H9 (cell line): ENCODE measurements around the gene RPL27. TPM values are rescaled to one million over a fixed set of nuclear protein-coding genes. Genes with fewer than 3 reads are reported as not detected.
A peak's percentile ranks its signal among the peaks of the same experiment; 100 is the strongest.

Experiments
- DNase-seq: peaks from one replicate; pipeline ENCODE4 v3.0.0-alpha.2; 2017
- H2AFZ ChIP-seq: one replicate; pipeline ENCODE4 v1.6.1; 2013; ENCODE audit warnings: mild to moderate bottlenecking, low read length, control low read depth, moderate library complexity
- H2AK5ac ChIP-seq: 2 replicates; pipeline ENCODE4 v1.6.1; 2013; ENCODE audit warnings: low read length, control low read depth, mixed read lengths; ENCODE audit not compliant: insufficient read length
- H2BK120ac ChIP-seq: one replicate; pipeline ENCODE4 v1.6.1; 2013; ENCODE audit warnings: low read depth, mild to moderate bottlenecking, low read length, control low read depth, inconsistent platforms; ENCODE audit not compliant: poor library complexity, severe bottlenecking
- H2BK12ac ChIP-seq: 2 replicates; pipeline ENCODE4 v1.6.1; 2013; ENCODE audit warnings: low read length, control low read depth, mixed read lengths, low read depth; ENCODE audit not compliant: insufficient read length
- H2BK15ac ChIP-seq: 2 replicates; pipeline ENCODE4 v1.6.1; 2013; ENCODE audit warnings: low read depth, low read length, control low read depth
- H2BK20ac ChIP-seq: one replicate; pipeline ENCODE4 v1.6.1; 2013; ENCODE audit warnings: low read depth, mild to moderate bottlenecking, low read length, control low read depth, inconsistent platforms; ENCODE audit not compliant: poor library complexity, severe bottlenecking
- H2BK5ac ChIP-seq: 2 replicates; pipeline ENCODE4 v1.6.1; 2013; ENCODE audit warnings: low read length, control low read depth, mixed read lengths; ENCODE audit not compliant: insufficient read length
- H3K14ac ChIP-seq: 2 replicates; pipeline ENCODE4 v1.6.1; 2013; ENCODE audit warnings: low read length, control low read depth; ENCODE audit not compliant: insufficient read depth
- H3K18ac ChIP-seq: 2 replicates; pipeline ENCODE4 v1.6.1; 2013; ENCODE audit warnings: low read depth, mild to moderate bottlenecking, mixed read lengths, low read length, control low read depth; ENCODE audit not compliant: insufficient read length
- H3K23ac ChIP-seq: 2 replicates; pipeline ENCODE4 v1.6.1; 2013; ENCODE audit warnings: low read length, control low read depth, mixed read lengths, low read depth; ENCODE audit not compliant: insufficient read length
- H3K23me2 ChIP-seq: 2 replicates; pipeline ENCODE4 v1.6.1; 2013; ENCODE audit warnings: low read depth, mild to moderate bottlenecking, mixed read lengths, low read length, control low read depth; ENCODE audit not compliant: insufficient read length, poor library complexity, severe bottlenecking
- H3K27ac ChIP-seq: 2 replicates; pipeline ENCODE4 v1.5.1; 2013; ENCODE audit warnings: low read length, control low read depth, mixed read lengths, low read depth; ENCODE audit not compliant: insufficient read length
- H3K27me3 ChIP-seq: 2 replicates; pipeline ENCODE4 v1.6.1; 2013; ENCODE audit warnings: low read length, control low read depth, inconsistent platforms; ENCODE audit not compliant: insufficient read depth
- H3K4ac ChIP-seq: 2 replicates; pipeline ENCODE4 v1.6.1; 2013; ENCODE audit warnings: low read depth, mild to moderate bottlenecking, control low read depth, inconsistent platforms, low read length, moderate library complexity
- H3K4me1 ChIP-seq: 2 replicates; pipeline ENCODE4 v1.6.1; 2013; ENCODE audit warnings: low read length, control low read depth, inconsistent platforms; ENCODE audit not compliant: insufficient read depth
- H3K4me2 ChIP-seq: 2 replicates; pipeline ENCODE4 v1.6.1; 2013; ENCODE audit warnings: low read length, control low read depth, mixed read lengths; ENCODE audit not compliant: insufficient read length, insufficient read depth
- H3K56ac ChIP-seq: 2 replicates; pipeline ENCODE4 v1.6.1; 2013; ENCODE audit warnings: low read depth, mild to moderate bottlenecking, mixed read lengths, low read length, control low read depth; ENCODE audit not compliant: insufficient read length
- H3K79me1 ChIP-seq: 2 replicates; pipeline ENCODE4 v1.6.1; 2013; ENCODE audit warnings: low read depth, mild to moderate bottlenecking, moderate library complexity, low read length, control low read depth, inconsistent platforms; ENCODE audit not compliant: insufficient read depth, poor library complexity, severe bottlenecking
- H3K79me2 ChIP-seq: 2 replicates; pipeline ENCODE4 v1.6.1; 2013; ENCODE audit warnings: low read length, control low read depth, inconsistent platforms; ENCODE audit not compliant: insufficient read depth
- H3K9ac ChIP-seq: 2 replicates; pipeline ENCODE4 v1.6.1; 2013; ENCODE audit warnings: low read length, control low read depth, mixed read lengths; ENCODE audit not compliant: insufficient read length; ENCODE audit errors: extremely low read depth
- H3K9me3 ChIP-seq: one replicate; pipeline ENCODE4 v1.6.1; 2013; ENCODE audit warnings: low read depth, low read length, inconsistent platforms; ENCODE audit not compliant: control insufficient read depth
- H3T11ph ChIP-seq: one replicate; pipeline ENCODE4 v1.6.1; 2013; ENCODE audit warnings: mild to moderate bottlenecking, low read length, control low read depth, inconsistent platforms
- H4K20me1 ChIP-seq: one replicate; pipeline ENCODE4 v1.6.1; 2013; ENCODE audit not compliant: control insufficient read depth, insufficient read length, insufficient read depth
- H4K5ac ChIP-seq: 2 replicates; pipeline ENCODE4 v1.6.1; 2013; ENCODE audit warnings: low read depth, mild to moderate bottlenecking, mixed read lengths, low read length, control low read depth; ENCODE audit not compliant: insufficient read length
- H4K8ac ChIP-seq: replicated peaks from 2 replicates; pipeline ENCODE4 v1.6.1; 2013; ENCODE audit warnings: low read length, control low read depth, mixed read lengths, low read depth; ENCODE audit not compliant: insufficient read length
- H4K91ac ChIP-seq: 2 replicates; pipeline ENCODE4 v1.6.1; 2013; ENCODE audit warnings: low read depth, mild to moderate bottlenecking, moderate library complexity, mixed read lengths, low read length, control low read depth; ENCODE audit not compliant: insufficient read length
- H3K27ac Mint-ChIP-seq, 3 experiments: 2 replicates in 2 of 3; 3 replicates in 1 of 3; pipeline ENCODE4 v1.8.0; 2020 to 2021; ENCODE audit warnings: mixed read lengths in 3 of 3, mild to moderate bottlenecking in 1 of 3, moderate library complexity in 1 of 3
- H3K27me3 Mint-ChIP-seq: 2 replicates; pipeline ENCODE4 v1.8.0; 2021; ENCODE audit warnings: low read depth, mild to moderate bottlenecking, moderate library complexity, mixed read lengths
- H3K36me3 Mint-ChIP-seq, 3 experiments: 2 replicates in 2 of 3; 3 replicates in 1 of 3; pipeline ENCODE4 v1.8.0; 2020 to 2021; ENCODE audit warnings: low read depth in 3 of 3, mixed read lengths in 3 of 3; ENCODE audit not compliant: insufficient read depth in 1 of 3
- H3K4me1 Mint-ChIP-seq, 2 experiments: 2 replicates each; pipeline ENCODE4 v1.8.0; 2020; ENCODE audit warnings: mixed read lengths in 2 of 2
- H3K4me3 Mint-ChIP-seq, 2 experiments: 2 replicates in 1 of 2; 3 replicates in 1 of 2; pipeline ENCODE4 v1.8.0; 2020 to 2021; ENCODE audit warnings: mild to moderate bottlenecking in 2 of 2, mixed read lengths in 2 of 2, moderate library complexity in 1 of 2
- H3K9me3 Mint-ChIP-seq, 2 experiments: 2 replicates in 1 of 2; 3 replicates in 1 of 2; pipeline ENCODE4 v1.8.0; 2020; ENCODE audit warnings: mild to moderate bottlenecking in 2 of 2, mixed read lengths in 2 of 2, moderate library complexity in 1 of 2
- WGBS: extraction: QIAGEN DNeasy Blood & Tissue Kit; methylation state at CpG from one replicate; pipeline ENCODE4 v1.1.7; 2013; ENCODE audit warnings: missing lambda C conversion rate, low lambda C conversion rate, mixed read lengths; ENCODE audit not compliant: insufficient read length; ENCODE audit errors: extremely low coverage; 5-methylcytosine and 5-hydroxymethylcytosine counted together
- total RNA-seq: library from RNA; stranded (reverse); gene quantifications from 2 replicates; pipeline ENCODE4 v1.2.1, GENCODE V29; 2021
- TF ChIP-seq, protein P1 (sequence below): fragments of 200-600 bp; sonication (generic); conservative IDR thresholded peaks from 3 replicates; pipeline ENCODE4 v1.8.0; 2021; ENCODE audit warnings: antibody characterized with exemption, mild to moderate bottlenecking

Gene RPL27
- total RNA-seq, 1 experiment from 2014 or later: 1,514 TPM

DNA sequence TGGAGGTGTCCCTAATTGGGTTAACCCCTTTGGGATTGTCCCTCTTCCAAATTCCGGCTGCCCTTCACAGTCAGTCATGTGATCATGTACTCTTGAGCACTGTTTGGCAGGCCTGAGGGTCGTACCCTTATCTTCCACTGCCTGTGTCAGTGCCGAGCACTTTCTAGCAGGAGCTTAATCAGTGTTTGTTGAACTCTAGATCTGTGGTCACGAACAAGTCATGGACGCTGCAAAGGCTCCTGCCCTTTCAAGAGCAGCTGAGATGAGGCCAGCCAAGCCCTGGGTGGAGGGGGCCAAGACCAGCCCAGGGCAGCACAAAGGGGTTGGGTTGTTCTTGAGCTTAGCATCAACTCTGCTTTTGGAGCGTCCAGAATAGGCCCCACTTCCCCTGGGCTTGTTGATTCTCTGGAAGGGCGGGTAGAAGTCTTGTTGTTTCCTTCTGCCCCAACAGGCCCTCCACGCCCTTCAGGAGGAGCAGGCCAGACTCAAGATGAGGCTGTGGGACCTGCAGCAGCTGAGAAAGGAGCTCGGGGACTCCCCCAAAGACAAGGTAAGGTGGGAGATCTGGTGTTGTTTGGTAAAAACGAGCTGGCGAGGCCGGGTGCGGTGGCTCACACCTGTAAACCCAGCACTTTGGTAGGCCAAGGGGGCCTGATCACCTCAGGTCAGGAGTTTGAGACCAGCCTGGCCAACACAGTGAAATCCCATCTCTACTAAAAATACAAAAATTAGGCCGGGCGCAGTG, 13.7 kb downstream of the RPL27 start:
- Histone ChIP-seq H2BK120ac (no peak overlapping the region), H3K4ac (no peak overlapping the region), H2BK20ac (no peak overlapping the region), H3T11ph (no peak overlapping the region), H3K14ac (no peak overlapping the region), H3K4me1 (no peaks in the 10 kb centered on the region; the same call in 1 of the 2 replicates), H3K56ac (no peak overlapping the region), H3K9me3 (no peaks in the 10 kb centered on the region), H4K8ac (no peak overlapping the region), H3K79me1 (no peaks in the 10 kb centered on the region), H3K23me2 (no peaks in the 10 kb centered on the region), H2BK15ac (no peak overlapping the region), H2BK12ac (no peak overlapping the region), H3K27me3 (no peaks in the 10 kb centered on the region), H3K9ac (no peak overlapping the region), H2BK5ac (no peak overlapping the region), H3K23ac (no peak overlapping the region), H4K5ac (no peak overlapping the region), H3K18ac (no peak overlapping the region), H3K4me2 (no peak overlapping the region), H4K91ac (no peak overlapping the region), H3K27ac (no peak overlapping the region), H2AFZ (no peak overlapping the region), H4K20me1 (no peaks in the 10 kb centered on the region), H3K79me2 (no peaks in the 10 kb centered on the region), H2AK5ac (no peak overlapping the region)
- Mint-ChIP-seq H3K36me3 (peaks cover 3 to 23% (median 20%) of the 10 kb centered on the region in 3 experiments; a peak in 6 of 7 replicates), H3K27me3 (no peaks in the 10 kb centered on the region), H3K27ac (peak overlapping the region in 1 of 3 experiments; percentile 80; a peak in 1 of 7 replicates), H3K4me3 (no peak overlapping the region), H3K4me1 (peaks cover 21 to 39% of the 10 kb centered on the region in 2 experiments), H3K9me3 (no peaks in the 10 kb centered on the region)
- TF ChIP-seq, protein P1, sequence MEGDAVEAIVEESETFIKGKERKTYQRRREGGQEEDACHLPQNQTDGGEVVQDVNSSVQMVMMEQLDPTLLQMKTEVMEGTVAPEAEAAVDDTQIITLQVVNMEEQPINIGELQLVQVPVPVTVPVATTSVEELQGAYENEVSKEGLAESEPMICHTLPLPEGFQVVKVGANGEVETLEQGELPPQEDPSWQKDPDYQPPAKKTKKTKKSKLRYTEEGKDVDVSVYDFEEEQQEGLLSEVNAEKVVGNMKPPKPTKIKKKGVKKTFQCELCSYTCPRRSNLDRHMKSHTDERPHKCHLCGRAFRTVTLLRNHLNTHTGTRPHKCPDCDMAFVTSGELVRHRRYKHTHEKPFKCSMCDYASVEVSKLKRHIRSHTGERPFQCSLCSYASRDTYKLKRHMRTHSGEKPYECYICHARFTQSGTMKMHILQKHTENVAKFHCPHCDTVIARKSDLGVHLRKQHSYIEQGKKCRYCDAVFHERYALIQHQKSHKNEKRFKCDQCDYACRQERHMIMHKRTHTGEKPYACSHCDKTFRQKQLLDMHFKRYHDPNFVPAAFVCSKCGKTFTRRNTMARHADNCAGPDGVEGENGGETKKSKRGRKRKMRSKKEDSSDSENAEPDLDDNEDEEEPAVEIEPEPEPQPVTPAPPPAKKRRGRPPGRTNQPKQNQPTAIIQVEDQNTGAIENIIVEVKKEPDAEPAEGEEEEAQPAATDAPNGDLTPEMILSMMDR: no peak
- no CpG with 5 or more reads among the region's 15 CpGs for WGBS
- DNase-seq: no peak
